Neural cell (in vitro differentiated cells): ENCODE measurements around the gene PMEPA1. TPM values are rescaled to one million over a fixed set of nuclear protein-coding genes. Genes with fewer than 3 reads are reported as not detected.

Experiments used
- H2AFZ ChIP-seq: fragments of 200-600, 300-800 bp; sonication (generic), shearing (Covaris generic); 2 replicates; pipeline ENCODE4 v1.6.0; 2014; ENCODE audit warnings: low read depth, mild to moderate bottlenecking, antibody characterized with exemption, low read length, moderate library complexity
- H3F3A ChIP-seq: fragments of 200-600 bp; shearing (Covaris generic); 2 replicates; pipeline ENCODE4 v1.6.1; 2016; ENCODE audit warnings: mild to moderate bottlenecking, moderate library complexity, mixed read lengths, antibody characterized with exemption, low read length; ENCODE audit not compliant: insufficient read depth, poor library complexity, severe bottlenecking
- H3K27ac ChIP-seq: fragments of 200-600, 300-800 bp; sonication (generic), shearing (Covaris generic); 2 replicates; pipeline ENCODE4 v1.5.1; 2014; ENCODE audit warnings: mild to moderate bottlenecking, low read length, moderate library complexity
- H3K27me3 ChIP-seq: fragments of 300-800, 200-600 bp; sonication (generic), shearing (Covaris generic); 2 replicates; pipeline ENCODE4 v1.6.0; 2014; ENCODE audit warnings: mild to moderate bottlenecking, low read depth, low read length, moderate library complexity; ENCODE audit not compliant: insufficient read depth
- H3K36me3 ChIP-seq: fragments of 300-800, 200-600 bp; sonication (generic), shearing (Covaris generic); 2 replicates; pipeline ENCODE4 v1.5.1; 2014; ENCODE audit warnings: mild to moderate bottlenecking, antibody characterized with exemption, low read length, moderate library complexity; ENCODE audit not compliant: insufficient read depth
- H3K4me2 ChIP-seq: fragments of 300-800, 200-600 bp; sonication (generic), shearing (Covaris generic); 2 replicates; pipeline ENCODE4 v1.6.0; 2014; ENCODE audit warnings: mild to moderate bottlenecking, low read length
- H3K4me3 ChIP-seq: fragments of 300-800, 200-600 bp; sonication (generic), shearing (Covaris generic); 2 replicates; pipeline ENCODE4 v1.5.1; 2014; ENCODE audit warnings: mild to moderate bottlenecking, low read length, moderate library complexity
- H3K79me2 ChIP-seq: fragments of 200-600 bp; shearing (Covaris generic); replicated peaks from 2 replicates; pipeline ENCODE4 v1.6.0; 2014; ENCODE audit warnings: mild to moderate bottlenecking, low read length, moderate library complexity; ENCODE audit not compliant: insufficient read depth
- H3K9ac ChIP-seq: fragments of 300-800, 200-600 bp; sonication (generic), shearing (Covaris generic); 2 replicates; pipeline ENCODE4 v1.6.1; 2016; ENCODE audit warnings: mild to moderate bottlenecking, low read length, mixed read lengths
- H3K9me2 ChIP-seq: fragments of 200-600 bp; shearing (Covaris generic); 2 replicates; pipeline ENCODE4 v1.6.1; 2016; ENCODE audit warnings: mild to moderate bottlenecking, low read length, mixed read lengths; ENCODE audit not compliant: insufficient read depth
- H3K9me3 ChIP-seq: fragments of 200-600, 300-800 bp; sonication (generic), shearing (Covaris generic); 2 replicates; pipeline ENCODE4 v1.6.1; 2016; ENCODE audit warnings: mild to moderate bottlenecking, mixed run types, low read length, moderate library complexity, mixed read lengths
- H4K20me1 ChIP-seq: fragments of 200-600 bp; shearing (Covaris generic); 2 replicates; pipeline ENCODE4 v1.6.1; 2016; ENCODE audit warnings: mild to moderate bottlenecking, mixed run types; ENCODE audit not compliant: insufficient read depth
- EP300 ChIP-seq: fragments of 450-650 bp; conservative IDR thresholded peaks from 2 replicates; pipeline ENCODE4 v1.6.1; 2014; ENCODE audit warnings: antibody characterized with exemption, mild to moderate bottlenecking, moderate library complexity; ENCODE audit not compliant: poor library complexity, severe bottlenecking
- EZH2 ChIP-seq: fragments of 200-600, 300-800 bp; shearing (Covaris generic), sonication (generic); IDR thresholded peaks from 2 replicates; pipeline ENCODE4 v1.6.1; 2014; ENCODE audit warnings: antibody characterized with exemption, low read length, borderline replicate concordance, mild to moderate bottlenecking; ENCODE audit not compliant: insufficient read depth, poor library complexity, severe bottlenecking
- MXI1 ChIP-seq: fragments of 450-650 bp; conservative IDR thresholded peaks from 2 replicates; pipeline ENCODE4 v1.6.1; 2014; ENCODE audit warnings: antibody characterized with exemption, mild to moderate bottlenecking; ENCODE audit not compliant: poor library complexity, severe bottlenecking
- POLR2AphosphoS5 ChIP-seq: IDR thresholded peaks from 2 replicates; pipeline ENCODE4 v1.6.1; 2012
- RAD21 ChIP-seq: fragments of 450-650 bp; conservative IDR thresholded peaks from 2 replicates; pipeline ENCODE4 v1.6.1; 2014; ENCODE audit warnings: antibody characterized with exemption, mild to moderate bottlenecking, moderate library complexity
- SMC3 ChIP-seq: fragments of 450-650 bp; conservative IDR thresholded peaks from 2 replicates; pipeline ENCODE4 v1.6.1; 2014; ENCODE audit warnings: antibody characterized with exemption, mild to moderate bottlenecking, moderate library complexity; ENCODE audit not compliant: poor library complexity
- TAF1 ChIP-seq: IDR thresholded peaks from 2 replicates; pipeline ENCODE4 v1.6.1; 2012; ENCODE audit warnings: low read depth
- polyA plus RNA-seq: library from polyadenylated mRNA; depleted of rRNA; stranded (reverse); fragments of >200 nt; gene quantifications from 2 replicates; pipeline ENCODE4 v1.2.3, GENCODE V29; 2014
- TF ChIP-seq, protein P1 (sequence below): fragments of 450-650 bp; IDR thresholded peaks from 2 replicates; pipeline ENCODE4 v1.5.1; 2014; ENCODE audit warnings: antibody characterized with exemption, mild to moderate bottlenecking, moderate library complexity; ENCODE audit not compliant: poor library complexity, severe bottlenecking
- TF ChIP-seq, protein P2 (sequence below): IDR thresholded peaks from 2 replicates; pipeline ENCODE4 v1.6.1; 2012; ENCODE audit warnings: borderline replicate concordance

PMEPA1 gene
- polyA plus RNA-seq, 1 donor from 2014 or later = 5.0 TPM

- H3K27me3 ChIP-seq = no peaks in the 10 kb centered on the region
- no peak for TF ChIP-seq RAD21
- TF ChIP-seq TAF1 = no peak
- TF ChIP-seq SMC3 = no peak
- TF ChIP-seq MXI1 = no peak
- TF ChIP-seq, protein P1, sequence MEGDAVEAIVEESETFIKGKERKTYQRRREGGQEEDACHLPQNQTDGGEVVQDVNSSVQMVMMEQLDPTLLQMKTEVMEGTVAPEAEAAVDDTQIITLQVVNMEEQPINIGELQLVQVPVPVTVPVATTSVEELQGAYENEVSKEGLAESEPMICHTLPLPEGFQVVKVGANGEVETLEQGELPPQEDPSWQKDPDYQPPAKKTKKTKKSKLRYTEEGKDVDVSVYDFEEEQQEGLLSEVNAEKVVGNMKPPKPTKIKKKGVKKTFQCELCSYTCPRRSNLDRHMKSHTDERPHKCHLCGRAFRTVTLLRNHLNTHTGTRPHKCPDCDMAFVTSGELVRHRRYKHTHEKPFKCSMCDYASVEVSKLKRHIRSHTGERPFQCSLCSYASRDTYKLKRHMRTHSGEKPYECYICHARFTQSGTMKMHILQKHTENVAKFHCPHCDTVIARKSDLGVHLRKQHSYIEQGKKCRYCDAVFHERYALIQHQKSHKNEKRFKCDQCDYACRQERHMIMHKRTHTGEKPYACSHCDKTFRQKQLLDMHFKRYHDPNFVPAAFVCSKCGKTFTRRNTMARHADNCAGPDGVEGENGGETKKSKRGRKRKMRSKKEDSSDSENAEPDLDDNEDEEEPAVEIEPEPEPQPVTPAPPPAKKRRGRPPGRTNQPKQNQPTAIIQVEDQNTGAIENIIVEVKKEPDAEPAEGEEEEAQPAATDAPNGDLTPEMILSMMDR = no peak
- TF ChIP-seq EZH2 = no peak
- TF ChIP-seq POLR2AphosphoS5 = no peak
- TF ChIP-seq, protein P2, sequence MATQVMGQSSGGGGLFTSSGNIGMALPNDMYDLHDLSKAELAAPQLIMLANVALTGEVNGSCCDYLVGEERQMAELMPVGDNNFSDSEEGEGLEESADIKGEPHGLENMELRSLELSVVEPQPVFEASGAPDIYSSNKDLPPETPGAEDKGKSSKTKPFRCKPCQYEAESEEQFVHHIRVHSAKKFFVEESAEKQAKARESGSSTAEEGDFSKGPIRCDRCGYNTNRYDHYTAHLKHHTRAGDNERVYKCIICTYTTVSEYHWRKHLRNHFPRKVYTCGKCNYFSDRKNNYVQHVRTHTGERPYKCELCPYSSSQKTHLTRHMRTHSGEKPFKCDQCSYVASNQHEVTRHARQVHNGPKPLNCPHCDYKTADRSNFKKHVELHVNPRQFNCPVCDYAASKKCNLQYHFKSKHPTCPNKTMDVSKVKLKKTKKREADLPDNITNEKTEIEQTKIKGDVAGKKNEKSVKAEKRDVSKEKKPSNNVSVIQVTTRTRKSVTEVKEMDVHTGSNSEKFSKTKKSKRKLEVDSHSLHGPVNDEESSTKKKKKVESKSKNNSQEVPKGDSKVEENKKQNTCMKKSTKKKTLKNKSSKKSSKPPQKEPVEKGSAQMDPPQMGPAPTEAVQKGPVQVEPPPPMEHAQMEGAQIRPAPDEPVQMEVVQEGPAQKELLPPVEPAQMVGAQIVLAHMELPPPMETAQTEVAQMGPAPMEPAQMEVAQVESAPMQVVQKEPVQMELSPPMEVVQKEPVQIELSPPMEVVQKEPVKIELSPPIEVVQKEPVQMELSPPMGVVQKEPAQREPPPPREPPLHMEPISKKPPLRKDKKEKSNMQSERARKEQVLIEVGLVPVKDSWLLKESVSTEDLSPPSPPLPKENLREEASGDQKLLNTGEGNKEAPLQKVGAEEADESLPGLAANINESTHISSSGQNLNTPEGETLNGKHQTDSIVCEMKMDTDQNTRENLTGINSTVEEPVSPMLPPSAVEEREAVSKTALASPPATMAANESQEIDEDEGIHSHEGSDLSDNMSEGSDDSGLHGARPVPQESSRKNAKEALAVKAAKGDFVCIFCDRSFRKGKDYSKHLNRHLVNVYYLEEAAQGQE = no peak
- TF ChIP-seq EP300 = no peak
- no peak overlapping the region for H3K4me2 ChIP-seq
- H3K9ac ChIP-seq = no peak overlapping the region
- no peaks in the 10 kb centered on the region for H3K36me3 ChIP-seq
- H3K27ac ChIP-seq = no peak overlapping the region
- no peaks in the 10 kb centered on the region for H3K79me2 ChIP-seq
- no peaks in the 10 kb centered on the region for H3K9me3 ChIP-seq
- H2AFZ ChIP-seq = no peak overlapping the region
- no peaks in the 10 kb centered on the region for H3F3A ChIP-seq
- H3K9me2 ChIP-seq = no peaks in the 10 kb centered on the region
- no peaks in the 10 kb centered on the region for H4K20me1 ChIP-seq
- no peak overlapping the region for H3K4me3 ChIP-seq
Observed at GRCh38 chr20:57734754-57735153, 24.9 kb upstream of the PMEPA1 start.

DNA sequence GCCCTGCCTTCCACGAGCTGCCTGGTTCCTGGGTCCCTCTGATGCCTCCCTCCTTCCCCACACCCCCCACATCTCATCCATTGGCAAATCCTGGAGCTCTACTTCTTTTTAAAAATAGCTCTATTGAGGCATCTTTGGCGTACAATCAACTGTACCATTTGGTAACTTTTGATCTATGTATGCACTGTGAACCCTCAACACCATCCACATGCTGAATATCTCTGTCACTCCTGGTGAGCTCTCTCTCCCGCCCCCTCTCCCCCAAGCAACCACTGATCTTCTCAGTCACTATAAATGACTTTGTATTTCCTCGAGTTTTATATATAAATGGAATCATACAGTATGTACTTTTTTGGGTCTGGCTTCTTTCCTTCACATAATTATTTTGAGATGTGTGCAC, 22.4 kb upstream of the PMEPA1 start:
- no peak overlapping the region for H2AFZ ChIP-seq
- no peaks in the 10 kb centered on the region for H3K79me2 ChIP-seq
- H3F3A ChIP-seq = no peaks in the 10 kb centered on the region
- no peak overlapping the region for H3K9ac ChIP-seq
- no peaks in the 10 kb centered on the region for H3K9me2 ChIP-seq
- H3K36me3 ChIP-seq = no peaks in the 10 kb centered on the region
- H3K4me2 ChIP-seq = no peak overlapping the region
- TF ChIP-seq, protein P1 = no peak
- TF ChIP-seq TAF1 = no peak
- no peaks in the 10 kb centered on the region for H4K20me1 ChIP-seq
- H3K27me3 ChIP-seq = no peaks in the 10 kb centered on the region
- no peaks in the 10 kb centered on the region for H3K9me3 ChIP-seq
- no peak overlapping the region for H3K27ac ChIP-seq
- no peak overlapping the region for H3K4me3 ChIP-seq
